ENCODE measurements around the gene CELA2B. TPM values are rescaled to one million over a fixed set of nuclear protein-coding genes. Genes with fewer than 3 reads are reported as not detected.

The CELA2B gene
- total and polyA plus RNA-seq, 2 of the 8 experiments (the other 6 are each of a cell fraction or from before 2014, with no cell fraction given), result not detected

DNA sequence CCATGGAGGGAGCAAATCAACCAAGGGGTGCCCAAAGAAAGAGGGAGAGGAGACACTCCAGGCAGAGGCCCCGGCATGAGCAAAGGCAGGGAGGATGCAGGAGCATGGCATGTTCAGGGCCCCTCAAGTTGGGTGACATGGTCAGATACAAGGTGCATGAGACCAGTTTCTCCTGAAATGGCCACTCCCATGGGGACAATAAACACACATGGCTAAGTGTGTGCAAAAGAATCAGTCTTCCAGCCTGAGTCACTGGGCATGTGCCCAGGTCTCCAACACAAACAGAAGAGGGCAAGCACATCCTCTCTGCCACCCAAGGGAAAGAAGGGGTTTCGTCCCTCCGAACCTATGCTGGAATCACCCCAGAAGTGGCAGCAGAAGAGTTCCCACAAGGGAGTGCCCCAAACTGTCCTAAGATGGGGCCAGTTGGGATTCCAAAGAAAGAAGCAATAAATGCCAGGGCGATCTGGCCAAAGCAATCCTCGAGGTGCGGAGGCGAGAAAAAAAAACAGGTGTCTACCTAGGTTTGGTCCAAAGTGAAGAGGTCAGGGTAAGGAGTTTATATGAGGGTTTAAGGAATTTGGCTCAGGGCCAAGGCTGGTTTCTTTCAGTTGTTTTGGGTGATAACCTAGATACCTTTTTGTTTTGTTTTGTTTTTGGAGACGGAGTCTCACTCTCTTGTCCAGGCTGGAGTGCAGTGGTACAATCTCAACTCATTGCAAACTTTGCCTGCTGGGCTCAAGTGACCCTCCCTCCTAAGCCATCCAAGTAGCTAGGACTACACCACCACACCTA, 34.9 kb downstream of the CELA2B start:
- Histone ChIP-seq H3K36me3 (ENCODE audit: control insufficient read depth in 2 of 4, insufficient read depth in 4 of 4, low read length in 3 of 4) (peaks cover 0 to 3% (median 1%) of the 10 kb centered on the region in 4 experiments; a peak in 3 of 8 replicates), H3K27me3 (replicated peaks in 1 of 4; ENCODE audit: control insufficient read depth in 3 of 4, extremely low read depth in 1 of 4, insufficient read depth in 3 of 4, low read length in 3 of 4) (no peaks in the 10 kb centered on the region), H2AFZ (ENCODE audit: low read length) (no peak overlapping the region), H3K4me2 (ENCODE audit: insufficient read depth in 1 of 2, low read depth in 2 of 2, low read length in 2 of 2) (no peak overlapping the region), H4K20me1 (replicated peaks in 1 of 2; ENCODE audit: control insufficient read depth in 1 of 2, insufficient read depth in 2 of 2, low read length in 2 of 2) (no peaks in the 10 kb centered on the region), H2BK15ac (ENCODE audit: low read length) (0 out of 2 replicates have a peak overlapping the region, but pooled peaks have one; percentile 83), H3K79me1 (ENCODE audit: low read depth, low read length) (no peaks in the 10 kb centered on the region; the same call in 1 of the 2 replicates), H3K9me3 (ENCODE audit: insufficient read depth in 2 of 2, low read depth in 1 of 2, low read length in 1 of 2) (no peaks in the 10 kb centered on the region), H3K4me1 (replicated peaks in 1 of 4; ENCODE audit: control insufficient read depth in 3 of 4, insufficient read depth in 4 of 4, low read length in 3 of 4) (peaks cover 13 to 31% (median 23%) of the 10 kb centered on the region in 4 experiments), H3K23ac (ENCODE audit: insufficient read length) (no peak overlapping the region), H2BK20ac (ENCODE audit: low read length) (peak overlapping the region; percentile 86; the same call in 1 of the 2 replicates), H2BK12ac (ENCODE audit: low read depth, low read length) (peak overlapping the region; percentile 94; the same call in 1 of the 2 replicates), H3K27ac (ENCODE audit: low read depth, low read length) (no peak overlapping the region), H3K9ac (replicated peaks in 1 of 4; ENCODE audit: extremely low read depth in 1 of 4, low read depth in 3 of 4, low read length in 3 of 4) (no peak overlapping the region), H4K91ac (replicated peaks; ENCODE audit: insufficient read length, low read length) (no peak overlapping the region), H3K56ac (replicated peaks; ENCODE audit: insufficient read length, low read depth, low read length) (no peak overlapping the region), H3K14ac (ENCODE audit: insufficient read length) (no peak overlapping the region), H2AK5ac (ENCODE audit: low read depth, low read length) (no peak overlapping the region), H2BK5ac (ENCODE audit: low read depth, low read length) (no peak overlapping the region), H3K4me3 (ENCODE audit: extremely low read depth in 1 of 4, insufficient read depth in 2 of 4, low read depth in 3 of 4, low read length in 4 of 4) (no peak overlapping the region), H3K18ac (ENCODE audit: extremely low read depth, low read length) (peak overlapping the region; percentile 24; the same call in 1 of the 2 replicates), H4K5ac (ENCODE audit: insufficient read length, low read depth, low read length) (no peak overlapping the region), H3K4ac (replicated peaks; ENCODE audit: insufficient read length, low read depth, low read length) (no peak overlapping the region), H2BK120ac (replicated peaks; ENCODE audit: low read depth, low read length) (no peak overlapping the region), H4K8ac (ENCODE audit: extremely low read depth, insufficient read depth, low read length) (peak overlapping the region; percentile 25; the same call in 1 of the 2 replicates), H3K23me2 (ENCODE audit: low read depth, low read length) (no peaks in the 10 kb centered on the region), H3K79me2 (ENCODE audit: control insufficient read depth in 1 of 2, insufficient read depth in 2 of 2, low read length in 2 of 2) (peaks cover 0 to 15% of the 10 kb centered on the region in 2 experiments; a peak in 2 of 4 replicates)
- POLR2A ChIA-PET (ENCODE audit: partially characterized antibody), result no interaction called here
- no peak for FAIRE-seq
- 95% methylated on average over 8 of the region's 8 CpGs; no CpG with 5 or more reads in 1 of the 2 experiments for WGBS, 2 experiments (ENCODE audit: extremely low coverage in 1 of 2, insufficient coverage in 1 of 2, insufficient read length in 1 of 2, insufficient replicate concordance in 2 of 2, low coverage in 1 of 2, low lambda C conversion rate in 2 of 2, missing lambda C conversion rate in 1 of 2)
- CTCF ChIA-PET (ENCODE audit: partially characterized antibody), result interaction anchor here (0.9 to 1.0 kb wide), 2 partner anchors 9 to 11 kb away, joined by 3 read pairs; no protein-coding TSS in a partner anchor
- no peak for DNase-seq (ENCODE audit: low read depth in 1 of 2, low spot score in 2 of 2)
- no peak for TF ChIP-seq RXRA (IDR thresholded peaks at IDR 0.05; ENCODE audit: insufficient read depth, low read depth, low read length)
- TF ChIP-seq KDM1A (IDR thresholded peaks at IDR 0.05; ENCODE audit: borderline replicate concordance, low read length), result no peak
- no peak for TF ChIP-seq RBBP5 (IDR thresholded peaks at IDR 0.05; ENCODE audit: borderline replicate concordance, low read depth, low read length)
- TF ChIP-seq FOSL1 (IDR thresholded peaks at IDR 0.05; ENCODE audit: insufficient read depth, low read depth, low read length), result no peak
- TF ChIP-seq, protein P1, sequence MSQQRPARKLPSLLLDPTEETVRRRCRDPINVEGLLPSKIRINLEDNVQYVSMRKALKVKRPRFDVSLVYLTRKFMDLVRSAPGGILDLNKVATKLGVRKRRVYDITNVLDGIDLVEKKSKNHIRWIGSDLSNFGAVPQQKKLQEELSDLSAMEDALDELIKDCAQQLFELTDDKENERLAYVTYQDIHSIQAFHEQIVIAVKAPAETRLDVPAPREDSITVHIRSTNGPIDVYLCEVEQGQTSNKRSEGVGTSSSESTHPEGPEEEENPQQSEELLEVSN (IDR thresholded peaks at IDR 0.05), result no peak
- TF ChIP-seq CTBP2 (IDR thresholded peaks at IDR 0.05; ENCODE audit: borderline replicate concordance, insufficient read depth, insufficient read length, low read length), result no peak
- no peak for TF ChIP-seq HDAC6 (IDR thresholded peaks at IDR 0.05; ENCODE audit: low read depth, low read length)
- no peak for TF ChIP-seq BACH1 (IDR thresholded peaks at IDR 0.05; ENCODE audit: low read length)

Measured in H1 (cell line).